GM12878 (cell line): ENCODE measurements around the gene PARM1. TPM values are rescaled to one million over a fixed set of nuclear protein-coding genes. Genes with fewer than 3 reads are reported as not detected.

ENCODE experiments used
- ATAC-seq: fragments of 200-7000 bp; cut with Tn5 transposase; 3 replicates; pipeline ENCODE4 v1.9.1; 2020; ENCODE audit warnings: mild to moderate bottlenecking, moderate library complexity
- BruUV-seq: library from RNA; stranded (reverse); fragments of 400-500 nt; replicated peaks from 2 replicates; lab custom pipeline; 2021; lab: Mats Ljungman, UMichigan
- CTCF ChIA-PET: fragments of 300-600 bp; sonication (Branson Sonifier 250); formaldehyde crosslinking; extraction: SDS; loops from one replicate; lab custom pipeline; 2021; ENCODE audit warnings: inconsistent platforms; lab: Yijun Ruan, JAX
- POLR2A ChIA-PET: fragments of 350-600 bp; formaldehyde crosslinking; extraction: SDS; loops from one replicate; lab custom pipeline; 2021; ENCODE audit warnings: inconsistent platforms; lab: Charles Lee
- RAD21 ChIA-PET: fragments of 300-600 bp; sonication (Branson Sonifier 250); formaldehyde crosslinking; loops from one replicate; lab custom pipeline; 2023; ENCODE audit warnings: antibody characterized with exemption; ENCODE audit not compliant: unreplicated experiment; lab: Charles Lee
- SMC1A ChIA-PET: fragments of 300-600 bp; sonication (Branson Sonifier 250); formaldehyde crosslinking; loops from one replicate; lab custom pipeline; 2023; ENCODE audit not compliant: unreplicated experiment, uncharacterized antibody; lab: Charles Lee
- DNase-seq: peaks from one replicate; pipeline ENCODE4 v3.0.0-alpha.2; 2011; ENCODE audit warnings: low read depth, low spot score
- FAIRE-seq: peaks from 3 replicates; lab custom pipeline; 2011; peaks lifted over from hg19 to GRCh38; lab: Jason Lieb, UNC
- H2AFZ ChIP-seq: 2 replicates; pipeline ENCODE4 v1.6.0; 2011; ENCODE audit warnings: low read depth, low read length, control low read depth; ENCODE audit not compliant: control insufficient read depth
- H3K27ac ChIP-seq: 2 replicates; pipeline ENCODE4 v1.5.1; 2011; ENCODE audit warnings: control low read depth; ENCODE audit not compliant: control insufficient read depth, insufficient read depth
- H3K27me3 ChIP-seq, 2 experiments: replicated peaks in 1 of 2; 2 replicates each; pipeline versions ENCODE4 v1.6.0 to v1.6.1; 2011; ENCODE audit warnings: low read length in 1 of 2; ENCODE audit not compliant: control insufficient read depth in 2 of 2, insufficient read depth in 2 of 2
- H3K36me3 ChIP-seq, 2 experiments: 2 replicates each; pipeline ENCODE4 v1.5.1; 2011; ENCODE audit warnings: low read length in 1 of 2; ENCODE audit not compliant: control insufficient read depth in 2 of 2, insufficient read depth in 2 of 2
- H3K4me1 ChIP-seq: 2 replicates; pipeline ENCODE4 v1.6.1; 2011; ENCODE audit warnings: mild to moderate bottlenecking, low read length, moderate library complexity, mixed read lengths; ENCODE audit not compliant: control insufficient read depth, insufficient read depth
- H3K4me2 ChIP-seq: 2 replicates; pipeline ENCODE4 v1.6.0; 2011; ENCODE audit warnings: control low read depth; ENCODE audit not compliant: control insufficient read depth, insufficient read depth
- H3K4me3 ChIP-seq: fragments of 200-600 bp; sonication (generic); 2 replicates; pipeline ENCODE4 v1.5.1; 2016
- H3K79me2 ChIP-seq: 2 replicates; pipeline ENCODE4 v1.6.0; 2011; ENCODE audit warnings: low read length; ENCODE audit not compliant: control insufficient read depth, insufficient read depth
- H3K9ac ChIP-seq: 2 replicates; pipeline ENCODE4 v1.8.0; 2011; ENCODE audit warnings: low read length, control low read depth, mixed read lengths; ENCODE audit not compliant: control insufficient read depth, insufficient read depth
- H3K9me3 ChIP-seq: replicated peaks from 3 replicates; pipeline ENCODE4 v1.5.1; 2011; ENCODE audit warnings: mild to moderate bottlenecking, low read length; ENCODE audit not compliant: control insufficient read depth, insufficient read depth
- H4K20me1 ChIP-seq: 2 replicates; pipeline ENCODE4 v1.6.0; 2011; ENCODE audit not compliant: control insufficient read depth, insufficient read depth
- BCL11A ChIP-seq: IDR thresholded peaks from 2 replicates; pipeline ENCODE4 v1.6.1; 2011; ENCODE audit warnings: low read depth, low read length
- CBX3 ChIP-seq: fragments of 200-600 bp; sonication (generic); IDR thresholded peaks from 2 replicates; pipeline ENCODE4 v1.6.1; 2016; ENCODE audit warnings: low read depth, borderline replicate concordance
- CBX5 ChIP-seq: sonication (generic); IDR thresholded peaks from 2 replicates; pipeline ENCODE4 v1.6.1; 2016; ENCODE audit warnings: low read depth, moderate library complexity, mild to moderate bottlenecking, inconsistent platforms
- CREM ChIP-seq: IDR thresholded peaks from 2 replicates; pipeline ENCODE4 v1.6.1; 2014; ENCODE audit warnings: antibody characterized with exemption, low read depth
- E2F8 ChIP-seq: fragments of 450-650 bp; IDR thresholded peaks from 2 replicates; pipeline ENCODE4 v1.6.1; 2018; ENCODE audit warnings: mild to moderate bottlenecking, low read depth, moderate library complexity; ENCODE audit not compliant: partially characterized antibody
- FOS ChIP-seq: IDR thresholded peaks from 3 replicates; pipeline ENCODE4 v1.6.1; 2011; ENCODE audit warnings: borderline replicate concordance; ENCODE audit not compliant: insufficient read length; ENCODE audit errors: extremely low read depth
- HCFC1 ChIP-seq: fragments of 150-350 bp; IDR thresholded peaks from 2 replicates; pipeline ENCODE4 v1.6.1; 2014; ENCODE audit warnings: low read length
- JUNB ChIP-seq: IDR thresholded peaks from 2 replicates; pipeline ENCODE4 v1.6.1; 2016; ENCODE audit warnings: antibody characterized with exemption, mild to moderate bottlenecking
- REST ChIP-seq: IDR thresholded peaks from 2 replicates; pipeline ENCODE4 v1.6.1; 2012; ENCODE audit warnings: mild to moderate bottlenecking, low read depth, low read length
- SUPT20H ChIP-seq: IDR thresholded peaks from 2 replicates; pipeline ENCODE4 v1.6.1; 2011; ENCODE audit warnings: low read depth, mild to moderate bottlenecking, low read length, moderate library complexity, borderline replicate concordance; ENCODE audit not compliant: control insufficient read depth
- TCF12 ChIP-seq: IDR thresholded peaks from 2 replicates; pipeline ENCODE4 v1.6.1; 2011; ENCODE audit warnings: low read depth, mild to moderate bottlenecking, low read length
- YY1 ChIP-seq: IDR thresholded peaks from 2 replicates; pipeline ENCODE4 v1.6.1; 2011; ENCODE audit warnings: low read depth, mild to moderate bottlenecking, low read length
- ZNF384 ChIP-seq: IDR thresholded peaks from 2 replicates; pipeline ENCODE4 v1.6.1; 2012; ENCODE audit warnings: low read depth, mild to moderate bottlenecking, low read length, improper control_type of control experiment, borderline replicate concordance
- ZNF687 ChIP-seq: fragments of 450-650 bp; IDR thresholded peaks from 2 replicates; pipeline ENCODE4 v1.6.1; 2017; ENCODE audit warnings: mild to moderate bottlenecking, moderate library complexity
- WGBS: methylation state at CpG from one replicate; pipeline ENCODE4 v1.1.6; 2016; ENCODE audit warnings: low lambda C conversion rate; ENCODE audit not compliant: insufficient replicate concordance, insufficient coverage; ENCODE audit errors: missing lambda C conversion rate; 5-methylcytosine and 5-hydroxymethylcytosine counted together
- in situ Hi-C: fragments of 300-500 bp; cut with MboI; formaldehyde crosslinking; loops from 9 replicates; pipeline ENCODE4 v1.14.3; 2018; ENCODE audit warnings: mixed read lengths
- intact Hi-C: fragments of 100-400 bp; cut with micrococcal nuclease; formaldehyde crosslinking; loops from one replicate; pipeline ENCODE4 v1.14.2; 2022; ENCODE audit not compliant: unreplicated experiment
- polyA plus RNA-seq, 11 experiments: library from polyadenylated mRNA; depleted of rRNA in 4 of 11; unstranded in 6 of 11; stranded (reverse) in 5 of 11; fragments of >200 nt; fragmentation: Nextera tagmentation in 4 of 11; fragmentation: Illumina TruSeq in 1 of 11; extraction: Ambion mirVana in 4 of 11; extraction: Trizol in 1 of 11; gene quantifications; 1 replicate in 1 of 11; 2 replicates in 10 of 11; pipeline versions ENCODE4 v1.2.1 to v1.2.3, GENCODE V29; 2011 to 2016; ENCODE audit warnings: inconsistent platforms in 2 of 11, missing spikeins in 2 of 11, low read depth in 1 of 11
- total RNA-seq, 4 experiments: library from RNA; depleted of rRNA in 3 of 4; stranded (reverse); fragments of >200 nt in 3 of 4; fragmentation: Illumina TruSeq in 1 of 4; extraction: Trizol in 1 of 4; gene quantifications; 2 replicates each; pipeline versions ENCODE4 v1.2.1 to v1.2.3, GENCODE V29; 2013 to 2021

PARM1 gene
- total and polyA plus RNA-seq, 10 of the 15 experiments (the other 5 are each of a cell fraction or from before 2014, with no cell fraction given): 13.9 to 56.2 (median 41.3) TPM

GRCh38 chr4:74950200-74950599 is 17.3 kb downstream of the PARM1 start:
- ChIA-PET CTCF (interaction anchor here (1.3 kb wide), 1 partner anchor 15 kb away, joined by 3 read pairs; no protein-coding TSS in a partner anchor), POLR2A (no interaction called here), RAD21 (no interaction called here), SMC1A (interaction anchor here (0.6 to 1.1 kb wide), 3 partner anchors 16 to 76 kb away, joined by 3 to 4 read pairs (median 3); no protein-coding TSS in a partner anchor)
- H3K79me2 ChIP-seq: no peaks in the 10 kb centered on the region
- ATAC-seq (no peak), FAIRE-seq (no peak), DNase-seq (no peak)
- no peak overlapping the region for H2AFZ ChIP-seq
- H3K36me3 ChIP-seq: no peaks in the 10 kb centered on the region; a peak in 1 of 4 replicates
- peaks cover 2% of the 10 kb centered on the region; the same call in 1 of the 3 replicates for H3K9me3 ChIP-seq
- in situ Hi-C loops: no loop called here
- no peak overlapping the region for H3K9ac ChIP-seq
- intact Hi-C loops: no loop called here
- no peak overlapping the region for H3K4me2 ChIP-seq
- H3K4me1 ChIP-seq: no peaks in the 10 kb centered on the region; the same call in 1 of the 2 replicates
- WGBS: 66% methylated on average over 3 of the region's 3 CpGs
- no peaks in the 10 kb centered on the region for H4K20me1 ChIP-seq
- H3K27ac ChIP-seq: no peak overlapping the region
- no TSS peak for BruUV-seq
- no peak overlapping the region for H3K4me3 ChIP-seq
- no peaks in the 10 kb centered on the region for H3K27me3 ChIP-seq
- TF ChIP-seq TCF12: no peak
- TF ChIP-seq CREM: no peak
- no peak for TF ChIP-seq REST
- TF ChIP-seq E2F8: no peak
- TF ChIP-seq YY1: no peak
- TF ChIP-seq SUPT20H: no peak
- no peak for TF ChIP-seq JUNB
- TF ChIP-seq CBX3: no peak
- TF ChIP-seq FOS: no peak
- TF ChIP-seq BCL11A: no peak
- no peak for TF ChIP-seq ZNF384
- no peak for TF ChIP-seq ZNF687
- no peak for TF ChIP-seq HCFC1
- TF ChIP-seq CBX5: no peak
